B cell (primary cell): Measurements from ENCODE around the gene IFT122. TPM values are rescaled to one million over a fixed set of nuclear protein-coding genes. Genes with fewer than 3 reads are reported as not detected.

Experiments
- ATAC-seq: fragments of 200-7000 bp; cut with Tn5 transposase; one replicate; pipeline ENCODE4 v1.10.0; 2021; ENCODE audit warnings: low read depth, mild to moderate bottlenecking, moderate number of reproducible peaks, moderate library complexity
- CTCF ChIA-PET: fragments of 350-600 bp; sonication (Branson Sonifier 250); formaldehyde crosslinking; loops from one replicate; lab custom pipeline; 2021; ENCODE audit warnings: antibody characterized with exemption, inconsistent platforms; lab: Charles Lee
- POLR2A ChIA-PET: fragments of 350-600 bp; sonication (Branson Sonifier 250); formaldehyde crosslinking; loops from one replicate; lab custom pipeline; 2021; ENCODE audit warnings: antibody characterized with exemption; lab: Charles Lee
- DNase-seq: peaks from one replicate; pipeline ENCODE4 v3.0.0; 2013
- H2AFZ ChIP-seq: 2 replicates; pipeline ENCODE4 v1.6.1; 2012; ENCODE audit warnings: mild to moderate bottlenecking, low read depth, low read length; ENCODE audit not compliant: insufficient read depth, poor library complexity, severe bottlenecking
- H3K27ac ChIP-seq, 2 donors: 1 replicate in 1 of 2; 2 replicates in 1 of 2; pipeline ENCODE4 v1.5.1; 2012 to 2013; ENCODE audit warnings: low read length in 2 of 2, mild to moderate bottlenecking in 2 of 2, moderate library complexity in 1 of 2
- H3K27me3 ChIP-seq, 4 experiments: fragments of 200-600 bp in 1 of 4; sonication (generic) in 1 of 4; replicated peaks in 1 of 4; 1 replicate in 2 of 4; 2 replicates in 2 of 4; pipeline versions ENCODE4 v1.6.1 to v1.7.0; 2013 to 2016; ENCODE audit warnings: low read length in 3 of 4, mild to moderate bottlenecking in 2 of 4, mixed read lengths in 1 of 4, moderate library complexity in 1 of 4; ENCODE audit not compliant: insufficient read depth in 4 of 4, control insufficient read depth in 3 of 4; ENCODE audit errors: control extremely low read depth in 1 of 4
- H3K36me3 ChIP-seq, 2 experiments: replicated peaks in 1 of 2; 1 replicate in 1 of 2; 2 replicates in 1 of 2; pipeline versions ENCODE4 v1.6.1 to v1.7.1; 2013; ENCODE audit warnings: low read length in 1 of 2; ENCODE audit not compliant: insufficient read depth in 2 of 2, control insufficient read depth in 1 of 2; ENCODE audit errors: control extremely low read depth in 1 of 2, extremely low read depth in 1 of 2
- H3K4me1 ChIP-seq, 2 donors: fragments of 200-600 bp in 1 of 2; sonication (generic) in 1 of 2; 1 replicate in 1 of 2; 2 replicates in 1 of 2; pipeline versions ENCODE4 v1.5.1 to v1.6.1; 2013 to 2017; ENCODE audit warnings: low read length in 2 of 2; ENCODE audit not compliant: control insufficient read depth in 2 of 2, insufficient read depth in 2 of 2
- H3K4me2 ChIP-seq: replicated peaks from 2 replicates; pipeline ENCODE3; 2012; ENCODE audit warnings: mild to moderate bottlenecking, low read depth, low read length; ENCODE audit not compliant: poor library complexity, severe bottlenecking
- H3K4me3 ChIP-seq, 5 experiments: fragments of 200-600 bp in 1 of 5; sonication (generic) in 1 of 5; 1 replicate in 3 of 5; 2 replicates in 2 of 5; pipeline versions ENCODE4 v1.5.1 to v1.7.0; 2011 to 2016; ENCODE audit warnings: low read length in 4 of 5, mild to moderate bottlenecking in 4 of 5, low read depth in 2 of 5, control low read depth in 1 of 5, moderate library complexity in 1 of 5; ENCODE audit not compliant: insufficient read depth in 1 of 5; ENCODE audit errors: control extremely low read depth in 1 of 5, extremely low read depth in 1 of 5
- H3K79me2 ChIP-seq: fragments of 200-600 bp; sonication (generic); one replicate; pipeline ENCODE4 v1.6.0; 2016; ENCODE audit warnings: low read length; ENCODE audit not compliant: control insufficient read depth, insufficient read depth
- H3K9ac ChIP-seq: fragments of 200-600 bp; sonication (generic); 2 replicates; pipeline ENCODE4 v1.6.1; 2017; ENCODE audit warnings: mild to moderate bottlenecking, low read length, moderate library complexity
- H3K9me3 ChIP-seq, 3 donors: one replicate each; pipeline versions ENCODE4 v1.6.1 to v1.7.1; 2013; ENCODE audit warnings: low read length in 2 of 3; ENCODE audit not compliant: control insufficient read depth in 2 of 3, insufficient read depth in 1 of 3; ENCODE audit errors: control extremely low read depth in 1 of 3
- H4K20me1 ChIP-seq: 2 replicates; pipeline ENCODE4 v1.6.0; 2012; ENCODE audit warnings: mild to moderate bottlenecking, low read length; ENCODE audit not compliant: insufficient read depth, control insufficient read depth, poor library complexity, severe bottlenecking
- H3K27ac Mint-ChIP-seq: one replicate; pipeline ENCODE4 v1.8.0; 2021; ENCODE audit warnings: mixed read lengths
- H3K27me3 Mint-ChIP-seq: one replicate; pipeline ENCODE4 v1.8.0; 2021; ENCODE audit warnings: mixed read lengths
- H3K4me1 Mint-ChIP-seq: one replicate; pipeline ENCODE4 v1.8.0; 2021; ENCODE audit warnings: mixed read lengths
- H3K4me3 Mint-ChIP-seq: one replicate; pipeline ENCODE4 v1.8.0; 2021; ENCODE audit warnings: mixed read lengths
- H3K9me3 Mint-ChIP-seq: one replicate; pipeline ENCODE4 v1.8.0; 2022; ENCODE audit warnings: mixed read lengths; ENCODE audit not compliant: insufficient read depth
- CTCF ChIP-seq: fragments of 200-600 bp; IDR thresholded peaks from one replicate; pipeline ENCODE4 v1.8.0; 2022; ENCODE audit warnings: antibody characterized with exemption, mild to moderate bottlenecking
- EZH2 ChIP-seq: IDR thresholded peaks from 2 replicates; pipeline ENCODE4 v1.6.1; 2012; ENCODE audit warnings: borderline replicate concordance, low read depth, mild to moderate bottlenecking, moderate library complexity, low read length; ENCODE audit not compliant: insufficient read depth, poor library complexity, severe bottlenecking
- WGBS: methylation state at CpG from one replicate; pipeline ENCODE4 v1.1.5; 2013; ENCODE audit warnings: missing lambda C conversion rate; ENCODE audit not compliant: insufficient coverage; 5-methylcytosine and 5-hydroxymethylcytosine counted together
- intact Hi-C: fragments of 100-400 bp; cut with micrococcal nuclease; formaldehyde crosslinking; loops from one replicate; pipeline ENCODE4 v1.10.0; 2022
- polyA plus RNA-seq: library from polyadenylated mRNA; depleted of rRNA; stranded (reverse); fragments of >200 nt; gene quantifications from 2 replicates; pipeline ENCODE4 v1.2.3, GENCODE V29; 2012
- total RNA-seq, 2 donors: library from RNA; stranded (reverse); fragments of 120-200 nt in 1 of 2; gene quantifications; 1 replicate in 1 of 2; 2 replicates in 1 of 2; pipeline versions ENCODE4 v1.2.3 to v1.2.4, GENCODE V29; 2013 to 2022

The IFT122 gene
- total and polyA plus RNA-seq, 2 donors (not counting 1 experiment from before 2014, with no cell fraction given) = 14.0 to 34.3 TPM

- Histone ChIP-seq H4K20me1 (no peaks in the 10 kb centered on the region), H3K27ac (no peak overlapping the region), H3K27me3 (no peaks in the 10 kb centered on the region), H3K4me2 (no peak overlapping the region), H3K9me3 (no peaks in the 10 kb centered on the region), H3K4me1 (no peaks in the 10 kb centered on the region), H2AFZ (no peak overlapping the region), H3K9ac (no peak overlapping the region), H3K36me3 (peaks cover 0 to 8% of the 10 kb centered on the region in 2 experiments), H3K4me3 (no peak overlapping the region), H3K79me2 (no peaks in the 10 kb centered on the region)
- DNase-seq = no peak
- Mint-ChIP-seq H3K4me1 (no peaks in the 10 kb centered on the region), H3K27me3 (no peaks in the 10 kb centered on the region), H3K27ac (no peak overlapping the region), H3K9me3 (no peaks in the 10 kb centered on the region), H3K4me3 (no peak overlapping the region)
- TF ChIP-seq CTCF (no peak), EZH2 (no peak)
- CTCF ChIA-PET = interaction anchor here (1.1 kb wide), 1 partner anchor 13 kb away, joined by 5 read pairs; no protein-coding TSS in a partner anchor
- POLR2A ChIA-PET = no interaction called here
- no peak for ATAC-seq
- intact Hi-C loops = no loop called here
- whole genome bisulfite sequencing = 94% methylated on average over 17 of the region's 18 CpGs
Measured at GRCh38 chr3:129502641-129503408, 62.8 kb downstream of the IFT122 start.
